ENCODE results near the gene BRD4.

- TF ChIP-seq MYC (IDR thresholded peaks at IDR 0.05; ENCODE audit: low read depth, low read length): no peak
- no peak for TF ChIP-seq CTCF (IDR thresholded peaks at IDR 0.05; ENCODE audit: extremely low read depth in 1 of 2, insufficient read depth in 1 of 2, low read depth in 1 of 2, low read length in 2 of 2)
These were observed 47.0 kb upstream of the BRD4 start, which contains the start of gene AKAP8 for GRCh38 chr19:15379083-15379998.
